NT2/D1 (cell line): ENCODE data around the gene TMEM131L.

Source experiments
- SUZ12 ChIP-seq: IDR thresholded peaks from 2 replicates; pipeline ENCODE4 v1.6.1; 2011; ENCODE audit not compliant: insufficient read length, insufficient read depth; ENCODE audit errors: extremely low read depth
- ZNF274 ChIP-seq: IDR thresholded peaks from 2 replicates; pipeline ENCODE4 v1.6.1; 2011; ENCODE audit warnings: mild to moderate bottlenecking, low read depth, low read length

DNA sequence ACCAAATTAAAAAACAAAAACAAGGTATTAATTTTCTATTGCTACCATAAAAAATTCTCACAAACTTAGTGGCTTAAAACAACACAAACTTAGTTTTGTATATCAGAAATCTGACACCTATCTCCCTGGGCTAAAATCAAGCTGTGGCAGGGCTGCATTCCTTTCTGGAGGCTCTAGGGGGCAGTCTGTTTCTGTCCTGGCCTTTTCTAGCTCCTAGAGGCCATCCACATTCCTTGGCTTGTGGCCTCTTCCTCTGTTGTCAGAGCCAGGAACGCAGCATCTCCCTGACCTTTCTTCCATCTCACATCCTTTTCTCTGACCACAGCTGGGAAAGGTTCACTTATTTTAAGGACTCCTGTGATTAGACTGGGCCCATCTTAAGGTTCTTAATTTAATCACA lies 179.0 kb downstream of the TMEM131L start:
- no peak for TF ChIP-seq SUZ12
- TF ChIP-seq ZNF274 = no peak
